ENCODE data around the gene DACT3. TPM values are rescaled to one million over a fixed set of nuclear protein-coding genes. Genes with fewer than 3 reads are reported as not detected.

The DACT3 gene
- total and polyA plus RNA-seq, 2 of the 4 experiments (the other 2 are of a cell fraction) = 1.6 to 4.9 TPM

- dilution Hi-C loops (cut with HindIII; ENCODE audit: low sequenced_read_pairs, unreplicated experiment) (no loop called here), intact Hi-C loops (cut with micrococcal nuclease) (no loop called here), in situ Hi-C loops (cut with MboI; ENCODE audit: low sequenced_read_pairs) (no loop called here)
- Histone ChIP-seq H3K4me1 (ENCODE audit: control insufficient read depth, insufficient read depth, low read length) (no peaks in the 10 kb centered on the region), H3K4me2 (ENCODE audit: low read depth, low read length) (no peak overlapping the region), H3K14ac (replicated peaks; ENCODE audit: low read depth, low read length) (no peak overlapping the region), H2AFZ (replicated peaks; ENCODE audit: low read length, poor library complexity) (no peak overlapping the region), H4K91ac (ENCODE audit: insufficient read depth, low read depth, low read length) (no peak overlapping the region), H4K5ac (ENCODE audit: low read depth, low read length) (no peak overlapping the region), H3K79me1 (ENCODE audit: low read depth in 1 of 2, low read length in 2 of 2) (peaks cover 4 to 7% of the 10 kb centered on the region in 2 experiments; a peak in 1 of 4 replicates), H3K23ac (ENCODE audit: low read depth, low read length) (no peak overlapping the region), H3K4me3 (ENCODE audit: insufficient read depth, low read depth, low read length) (no peak overlapping the region), H3K9me3 (ENCODE audit: control insufficient read depth, insufficient read depth, low read length) (no peaks in the 10 kb centered on the region), H3K36me3 (ENCODE audit: control insufficient read depth, insufficient read depth, low read length) (peaks cover 74% of the 10 kb centered on the region), H3K27ac (ENCODE audit: insufficient read depth, low read length) (no peak overlapping the region), H4K8ac (ENCODE audit: low read depth in 2 of 2, low read length in 2 of 2) (no peak overlapping the region), H2AK5ac (ENCODE audit: low read depth, low read length) (no peak overlapping the region), H3K9ac (ENCODE audit: low read depth, low read length) (no peak overlapping the region), H3K56ac (ENCODE audit: extremely low read depth, insufficient read depth, low read length) (no peak overlapping the region), H2BK20ac (ENCODE audit: low read depth, low read length) (no peak overlapping the region), H2AK9ac (replicated peaks; ENCODE audit: low read depth, low read length, poor library complexity) (no peak overlapping the region), H3K18ac (ENCODE audit: low read depth, low read length) (no peak overlapping the region), H3K27me3 (ENCODE audit: control insufficient read depth, insufficient read depth, low read length) (no peaks in the 10 kb centered on the region), H2BK120ac (ENCODE audit: low read depth, low read length) (no peak overlapping the region), H3K9me1 (ENCODE audit: insufficient read depth, low read length) (no peaks in the 10 kb centered on the region), H4K20me1 (ENCODE audit: insufficient read depth, low read length) (no peaks in the 10 kb centered on the region), H2BK15ac (ENCODE audit: low read depth, low read length) (no peak overlapping the region), H3K4ac (ENCODE audit: low read depth, low read length) (no peak overlapping the region), H2BK5ac (ENCODE audit: low read depth, low read length, poor library complexity, severe bottlenecking) (no peak overlapping the region)
- ChIA-PET POLR2A (ENCODE audit: unreplicated experiment) (no interaction called here), CTCF (interaction anchor here (0.6 kb wide), 1 partner anchor 7 kb away, joined by 3 read pairs; no protein-coding TSS in a partner anchor)
- ATAC-seq (ENCODE audit: low read depth) (no peak), DNase-seq (no peak)
- 95% methylated on average over 4 of the region's 6 CpGs; no CpG with 5 or more reads in 1 of the 2 experiments for WGBS, 2 experiments (ENCODE audit: extremely low coverage in 2 of 2, insufficient read length in 1 of 2)
- TF ChIP-seq MAFK (IDR thresholded peaks at IDR 0.05; ENCODE audit: low read depth, low read length) = no peak
- TF ChIP-seq ELK1 (IDR thresholded peaks at IDR 0.05; ENCODE audit: borderline replicate concordance, low read depth, low read length) = no peak
- TF ChIP-seq MAZ (IDR thresholded peaks at IDR 0.05; ENCODE audit: borderline replicate concordance, low read depth, low read length) = no peak
- TF ChIP-seq, protein P1, sequence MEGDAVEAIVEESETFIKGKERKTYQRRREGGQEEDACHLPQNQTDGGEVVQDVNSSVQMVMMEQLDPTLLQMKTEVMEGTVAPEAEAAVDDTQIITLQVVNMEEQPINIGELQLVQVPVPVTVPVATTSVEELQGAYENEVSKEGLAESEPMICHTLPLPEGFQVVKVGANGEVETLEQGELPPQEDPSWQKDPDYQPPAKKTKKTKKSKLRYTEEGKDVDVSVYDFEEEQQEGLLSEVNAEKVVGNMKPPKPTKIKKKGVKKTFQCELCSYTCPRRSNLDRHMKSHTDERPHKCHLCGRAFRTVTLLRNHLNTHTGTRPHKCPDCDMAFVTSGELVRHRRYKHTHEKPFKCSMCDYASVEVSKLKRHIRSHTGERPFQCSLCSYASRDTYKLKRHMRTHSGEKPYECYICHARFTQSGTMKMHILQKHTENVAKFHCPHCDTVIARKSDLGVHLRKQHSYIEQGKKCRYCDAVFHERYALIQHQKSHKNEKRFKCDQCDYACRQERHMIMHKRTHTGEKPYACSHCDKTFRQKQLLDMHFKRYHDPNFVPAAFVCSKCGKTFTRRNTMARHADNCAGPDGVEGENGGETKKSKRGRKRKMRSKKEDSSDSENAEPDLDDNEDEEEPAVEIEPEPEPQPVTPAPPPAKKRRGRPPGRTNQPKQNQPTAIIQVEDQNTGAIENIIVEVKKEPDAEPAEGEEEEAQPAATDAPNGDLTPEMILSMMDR (conservative IDR thresholded peaks at IDR 0.05; ENCODE audit: low read depth, low read length) = no peak
- no peak for TF ChIP-seq NFE2L2 (IDR thresholded peaks at IDR 0.05; ENCODE audit: low read depth, low read length)
- no peak for TF ChIP-seq CHD1 (IDR thresholded peaks at IDR 0.05; ENCODE audit: low read depth, low read length)
- no peak for TF ChIP-seq FOS (IDR thresholded peaks at IDR 0.05; ENCODE audit: low read depth, low read length)
- no peak for TF ChIP-seq POLR2A (IDR thresholded peaks at IDR 0.05; ENCODE audit: low read depth, low read length)
- TF ChIP-seq RAD21 (IDR thresholded peaks at IDR 0.05; ENCODE audit: low read length) = no peak
- no peak for TF ChIP-seq SMC3 (IDR thresholded peaks at IDR 0.05; ENCODE audit: low read depth, low read length)
- TF ChIP-seq BHLHE40 (IDR thresholded peaks at IDR 0.05; ENCODE audit: low read depth, low read length) = no peak
- no peak for TF ChIP-seq MXI1 (IDR thresholded peaks at IDR 0.05; ENCODE audit: borderline replicate concordance, low read depth, low read length)
- TF ChIP-seq CEBPB (IDR thresholded peaks at IDR 0.05; ENCODE audit: low read depth, low read length) = no peak
- TF ChIP-seq RCOR1 (IDR thresholded peaks at IDR 0.05; ENCODE audit: insufficient replicate concordance, low read length) = no peak
- TF ChIP-seq USF2 (IDR thresholded peaks at IDR 0.05; ENCODE audit: low read depth, low read length) = no peak
- no peak for TF ChIP-seq RFX5 (IDR thresholded peaks at IDR 0.05; ENCODE audit: low read depth, low read length)
- BruUV-seq (replicated peaks) = no TSS peak
Observed at GRCh38 chr19:46687438-46688145, 26.6 kb upstream of the DACT3 start.
